Spinal cord (tissue), 10 donors: ENCODE data around the gene STON2. TPM values are rescaled to one million over a fixed set of nuclear protein-coding genes. Genes with fewer than 3 reads are reported as not detected.
"Not testable (repeated sequence)": the region's sequence is repeated elsewhere in the genome, so short reads cannot be mapped to it uniquely, and the experiment has no call there.

ENCODE experiments used
- DNase-seq, 6 donors: peaks; one replicate each; pipeline versions ENCODE4 v3.0.0 to v3.0.0-alpha.2; 2013 to 2015; ENCODE audit warnings: low spot score in 6 of 6, low read depth in 4 of 6
- H3K27ac ChIP-seq: one replicate; pipeline ENCODE4 v1.5.1; 2013; ENCODE audit warnings: low read depth, low read length, control low read depth
- H3K27me3 ChIP-seq: one replicate; pipeline ENCODE4 v1.6.1; 2013; ENCODE audit warnings: low read length; ENCODE audit not compliant: control insufficient read depth, insufficient read depth
- H3K36me3 ChIP-seq: one replicate; pipeline ENCODE4 v1.6.1; 2013; ENCODE audit warnings: low read length; ENCODE audit not compliant: control insufficient read depth, insufficient read depth
- H3K4me1 ChIP-seq: one replicate; pipeline ENCODE4 v1.6.1; 2013; ENCODE audit warnings: low read length; ENCODE audit not compliant: control insufficient read depth, insufficient read depth
- H3K4me3 ChIP-seq: one replicate; pipeline ENCODE4 v1.5.1; 2013; ENCODE audit warnings: low read depth, low read length, control low read depth
- H3K9me3 ChIP-seq: one replicate; pipeline ENCODE4 v1.6.1; 2013; ENCODE audit warnings: low read length; ENCODE audit not compliant: control insufficient read depth, insufficient read depth
- WGBS: methylation state at CpG from one replicate; pipeline ENCODE4 v1.1.5; 2013; ENCODE audit warnings: missing lambda C conversion rate; ENCODE audit not compliant: insufficient coverage; 5-methylcytosine and 5-hydroxymethylcytosine counted together
- polyA plus RNA-seq, 2 donors: library from polyadenylated mRNA; unstranded; fragments of 120-200 nt; gene quantifications; one replicate each; pipeline ENCODE4 v1.2.1, GENCODE V29; 2013; ENCODE audit not compliant: insufficient read length in 2 of 2
- total RNA-seq, 2 donors: library from RNA; depleted of rRNA in 1 of 2; stranded (reverse); fragments of 120-200 nt in 1 of 2; fragments of >200 nt in 1 of 2; gene quantifications; one replicate each; pipeline versions ENCODE4 v1.2.3 to v1.2.4, GENCODE V29; 2013 to 2014
- donor health status: healthy.

The STON2 gene
- total and polyA plus RNA-seq, 4 donors = 21.8 to 81.9 (median 50.2) TPM

GRCh38 chr14:81436296-81437138, 36.4 kb upstream of the STON2 start:
- WGBS = under 1% methylated on average over 77 of the region's 79 CpGs
- peak overlapping the region; percentile 43 for H3K27ac ChIP-seq

GRCh38 chr14:81435391-81436295, 35.5 kb upstream of the STON2 start:
- WGBS = 0% methylated on average over 65 of the region's 73 CpGs
- peak in 5 of 6 donors; percentile 54 to 93 (median 64) for DNase-seq
- Histone ChIP-seq H3K4me3 (peak overlapping the region; percentile 63), H3K9me3 (no peaks in the 10 kb centered on the region), H3K36me3 (no peaks in the 10 kb centered on the region), H3K27me3 (peaks cover 12% of the 10 kb centered on the region), H3K4me1 (peaks cover 20% of the 10 kb centered on the region), H3K27ac (peak overlapping the region; percentile 36)

More at GRCh38 chr14:81436296-81437138, 36.4 kb upstream of the STON2 start:
- Histone ChIP-seq H3K27me3 (peaks cover 14% of the 10 kb centered on the region), H3K9me3 (no peaks in the 10 kb centered on the region), H3K4me3 (peak overlapping the region; percentile 64), H3K36me3 (no peaks in the 10 kb centered on the region), H3K4me1 (peaks cover 15% of the 10 kb centered on the region)
- peak; percentile 70 to 96 (median 80) for DNase-seq

GRCh38 chr14:81435048-81435390, 34.9 kb upstream of the STON2 start:
- Histone ChIP-seq H3K36me3 (no peaks in the 10 kb centered on the region), H3K4me1 (peaks cover 21% of the 10 kb centered on the region), H3K27me3 (peaks cover 12% of the 10 kb centered on the region), H3K9me3 (no peaks in the 10 kb centered on the region), H3K4me3 (peak overlapping the region; percentile 63), H3K27ac (peak overlapping the region; percentile 36)
- DNase-seq = no peak
- WGBS = no CpG with 5 or more reads among the region's 6 CpGs

- Histone ChIP-seq H3K36me3 (no peaks in the 10 kb centered on the region), H3K4me3 (peak overlapping the region; percentile 63), H3K9me3 (no peaks in the 10 kb centered on the region), H3K4me1 (peaks cover 23% of the 10 kb centered on the region), H3K27me3 (peaks cover 12% of the 10 kb centered on the region), H3K27ac (no peak overlapping the region)
- WGBS = 44% methylated on average over 1 of the region's 4 CpGs
- DNase-seq = peak in 1 of 6 donors; percentile 47
Observed at GRCh38 chr14:81434230-81434629, 34.1 kb upstream of the STON2 start.

- WGBS = 88% methylated on average over 2 of the region's 2 CpGs
- Histone ChIP-seq H3K27ac (no peak overlapping the region), H3K27me3 (peaks cover 6% of the 10 kb centered on the region), H3K4me3 (no peak overlapping the region), H3K9me3 (no peaks in the 10 kb centered on the region), H3K36me3 (no peaks in the 10 kb centered on the region), H3K4me1 (peaks cover 23% of the 10 kb centered on the region)
- DNase-seq = no peak
Observed at GRCh38 chr14:81433378-81433777, 33.3 kb upstream of the STON2 start.

- H3K27ac ChIP-seq = no peak overlapping the region
- 80% methylated on average over 1 of the region's 3 CpGs for WGBS
Observed at GRCh38 chr14:81432219-81432661, 32.1 kb upstream of the STON2 start.

GRCh38 chr14:81430235-81430634, 30.1 kb upstream of the STON2 start:
- Histone ChIP-seq H3K4me1 (peaks cover 13% of the 10 kb centered on the region), H3K27me3 (peaks cover 1% of the 10 kb centered on the region)
- 31% methylated on average over 3 of the region's 5 CpGs for WGBS

More at GRCh38 chr14:81432219-81432661, 32.1 kb upstream of the STON2 start:
- DNase-seq = no peak
- H3K9me3 ChIP-seq = no peaks in the 10 kb centered on the region
- H3K4me1 ChIP-seq = peaks cover 23% of the 10 kb centered on the region
- H3K4me3 ChIP-seq = no peak overlapping the region
- peaks cover 3% of the 10 kb centered on the region for H3K27me3 ChIP-seq
- no peaks in the 10 kb centered on the region for H3K36me3 ChIP-seq

GRCh38 chr14:81429749-81430148, 29.6 kb upstream of the STON2 start:
- not testable (repeated sequence) for H3K36me3 ChIP-seq, H3K9me3 ChIP-seq, H3K27me3 ChIP-seq, H3K27ac ChIP-seq, DNase-seq, H3K4me3 ChIP-seq
- 84% methylated on average over 10 of the region's 11 CpGs for WGBS
- H3K4me1 ChIP-seq = peaks cover 12% of the 10 kb centered on the region

More at GRCh38 chr14:81430235-81430634, 30.1 kb upstream of the STON2 start:
- peaks cover 1% of the 10 kb centered on the region for H3K36me3 ChIP-seq
- H3K9me3 ChIP-seq = no peaks in the 10 kb centered on the region
- no peak overlapping the region for H3K27ac ChIP-seq
- H3K4me3 ChIP-seq = no peak overlapping the region
- DNase-seq = peak in 2 of 6 donors; percentile 44 to 70

GRCh38 chr14:81429028-81429427, 28.9 kb upstream of the STON2 start:
- no peak for DNase-seq
- no peaks in the 10 kb centered on the region for H3K9me3 ChIP-seq
- H3K27ac ChIP-seq = no peak overlapping the region
- H3K4me1 ChIP-seq = peaks cover 12% of the 10 kb centered on the region
- WGBS = no CpG with 5 or more reads among the region's 1 CpG
- no peaks in the 10 kb centered on the region for H3K27me3 ChIP-seq
- peaks cover 3% of the 10 kb centered on the region for H3K36me3 ChIP-seq
- no peak overlapping the region for H3K4me3 ChIP-seq
